Astrocyte (in vitro differentiated cells and primary cell): ENCODE measurements around the gene STX5.

Source experiments
- EZH2 ChIP-seq: IDR thresholded peaks from 2 replicates; pipeline ENCODE4 v1.6.1; 2012; ENCODE audit warnings: mild to moderate bottlenecking, low read length, inconsistent platforms; ENCODE audit not compliant: insufficient read depth
- TF ChIP-seq, protein P1 (sequence below): IDR thresholded peaks from 2 replicates; pipeline ENCODE4 v1.5.1; 2011; ENCODE audit warnings: low read depth, mild to moderate bottlenecking, inconsistent platforms, low read length, moderate library complexity; ENCODE audit not compliant: insufficient read depth

GRCh38 chr11:62775646-62776045, 56.2 kb downstream of the STX5 start:
- TF ChIP-seq, protein P1, sequence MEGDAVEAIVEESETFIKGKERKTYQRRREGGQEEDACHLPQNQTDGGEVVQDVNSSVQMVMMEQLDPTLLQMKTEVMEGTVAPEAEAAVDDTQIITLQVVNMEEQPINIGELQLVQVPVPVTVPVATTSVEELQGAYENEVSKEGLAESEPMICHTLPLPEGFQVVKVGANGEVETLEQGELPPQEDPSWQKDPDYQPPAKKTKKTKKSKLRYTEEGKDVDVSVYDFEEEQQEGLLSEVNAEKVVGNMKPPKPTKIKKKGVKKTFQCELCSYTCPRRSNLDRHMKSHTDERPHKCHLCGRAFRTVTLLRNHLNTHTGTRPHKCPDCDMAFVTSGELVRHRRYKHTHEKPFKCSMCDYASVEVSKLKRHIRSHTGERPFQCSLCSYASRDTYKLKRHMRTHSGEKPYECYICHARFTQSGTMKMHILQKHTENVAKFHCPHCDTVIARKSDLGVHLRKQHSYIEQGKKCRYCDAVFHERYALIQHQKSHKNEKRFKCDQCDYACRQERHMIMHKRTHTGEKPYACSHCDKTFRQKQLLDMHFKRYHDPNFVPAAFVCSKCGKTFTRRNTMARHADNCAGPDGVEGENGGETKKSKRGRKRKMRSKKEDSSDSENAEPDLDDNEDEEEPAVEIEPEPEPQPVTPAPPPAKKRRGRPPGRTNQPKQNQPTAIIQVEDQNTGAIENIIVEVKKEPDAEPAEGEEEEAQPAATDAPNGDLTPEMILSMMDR = no peak
- TF ChIP-seq EZH2 = no peak
